Nephron (organoid): ENCODE data around the gene IDE.

Experiments
- H3K27ac Mint-ChIP-seq, 3 experiments: 2 replicates each; pipeline ENCODE4 v1.8.0; 2020; ENCODE audit warnings: mixed read lengths in 3 of 3, mild to moderate bottlenecking in 2 of 3, moderate library complexity in 1 of 3
- H3K27me3 Mint-ChIP-seq: 2 replicates; pipeline ENCODE4 v1.8.0; 2021; ENCODE audit warnings: low read depth, mild to moderate bottlenecking, moderate library complexity, mixed read lengths
- H3K36me3 Mint-ChIP-seq: 2 replicates; pipeline ENCODE4 v1.8.0; 2020; ENCODE audit warnings: low read depth, mixed read lengths
- H3K4me1 Mint-ChIP-seq: 2 replicates; pipeline ENCODE4 v1.8.0; 2020; ENCODE audit warnings: mixed read lengths
- H3K4me3 Mint-ChIP-seq, 3 experiments: 2 replicates each; pipeline ENCODE4 v1.8.0; 2020; ENCODE audit warnings: mild to moderate bottlenecking in 3 of 3, mixed read lengths in 3 of 3, moderate library complexity in 2 of 3
- H3K9me3 Mint-ChIP-seq: 2 replicates; pipeline ENCODE4 v1.8.0; 2020; ENCODE audit warnings: mixed read lengths
- CTCF ChIP-seq, 3 experiments: fragments of 200-600 bp; sonication (generic); IDR thresholded peaks; one replicate each; pipeline ENCODE4 v1.5.0; 2021; ENCODE audit warnings: antibody characterized with exemption in 3 of 3; ENCODE audit not compliant: unreplicated experiment in 3 of 3

The IDE gene

GRCh38 chr10:92434385-92434784 is 139.5 kb downstream of the IDE start:
- no peak for TF ChIP-seq CTCF (IDR thresholded peaks at IDR 0.05; ENCODE audit: unreplicated experiment in 3 of 3)
- Mint-ChIP-seq H3K4me3 (no peak overlapping the region), H3K36me3 (no peaks in the 10 kb centered on the region), H3K27me3 (peaks cover 4% of the 10 kb centered on the region), H3K27ac (no peak overlapping the region), H3K9me3 (no peaks in the 10 kb centered on the region), H3K4me1 (no peaks in the 10 kb centered on the region)

DNA sequence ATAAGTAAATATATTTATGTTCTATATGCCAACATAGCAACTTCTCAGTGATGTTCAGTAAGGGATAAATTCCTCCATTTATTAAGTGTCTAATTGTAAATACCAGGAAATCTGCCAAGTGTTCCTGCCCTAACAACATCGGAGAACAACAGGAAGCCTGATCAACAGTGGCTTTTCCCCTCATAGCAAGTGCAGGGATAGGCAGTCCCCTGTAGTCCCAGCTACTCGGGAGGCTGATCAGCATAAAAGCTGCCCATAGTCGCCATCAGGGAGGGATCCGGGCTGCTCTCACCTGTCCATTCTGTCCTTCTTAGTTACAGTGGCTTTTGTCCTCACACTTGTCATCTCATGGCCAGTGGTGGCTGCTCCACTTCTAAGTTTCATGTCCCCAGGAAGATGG is 141.3 kb downstream of the IDE start:
- no peaks in the 10 kb centered on the region for H3K36me3 Mint-ChIP-seq
- H3K27ac Mint-ChIP-seq: no peak overlapping the region
- TF ChIP-seq CTCF (IDR thresholded peaks at IDR 0.05; ENCODE audit: unreplicated experiment in 3 of 3): no peak
- peaks cover 5% of the 10 kb centered on the region for H3K27me3 Mint-ChIP-seq
- H3K4me1 Mint-ChIP-seq: no peaks in the 10 kb centered on the region
- no peaks in the 10 kb centered on the region for H3K9me3 Mint-ChIP-seq
- H3K4me3 Mint-ChIP-seq: no peak overlapping the region

- TF ChIP-seq CTCF (IDR thresholded peaks at IDR 0.05; ENCODE audit: unreplicated experiment in 3 of 3): no peak
- no peaks in the 10 kb centered on the region for H3K4me1 Mint-ChIP-seq
- no peaks in the 10 kb centered on the region for H3K36me3 Mint-ChIP-seq
- peaks cover 5% of the 10 kb centered on the region for H3K27me3 Mint-ChIP-seq
- no peak overlapping the region for H3K4me3 Mint-ChIP-seq
- H3K27ac Mint-ChIP-seq: no peak overlapping the region
- no peaks in the 10 kb centered on the region for H3K9me3 Mint-ChIP-seq
Measured at GRCh38 chr10:92430103-92430502, 143.8 kb downstream of the IDE start.

GRCh38 chr10:92421550-92421949 is 152.3 kb downstream of the IDE start:
- no peaks in the 10 kb centered on the region for H3K27me3 Mint-ChIP-seq
- no peaks in the 10 kb centered on the region for H3K36me3 Mint-ChIP-seq
- peaks cover 14% of the 10 kb centered on the region for H3K9me3 Mint-ChIP-seq
- no peak overlapping the region for H3K4me3 Mint-ChIP-seq
- H3K4me1 Mint-ChIP-seq: no peaks in the 10 kb centered on the region
- no peak for TF ChIP-seq CTCF (IDR thresholded peaks at IDR 0.05; ENCODE audit: unreplicated experiment in 3 of 3)
- H3K27ac Mint-ChIP-seq: no peak overlapping the region

DNA sequence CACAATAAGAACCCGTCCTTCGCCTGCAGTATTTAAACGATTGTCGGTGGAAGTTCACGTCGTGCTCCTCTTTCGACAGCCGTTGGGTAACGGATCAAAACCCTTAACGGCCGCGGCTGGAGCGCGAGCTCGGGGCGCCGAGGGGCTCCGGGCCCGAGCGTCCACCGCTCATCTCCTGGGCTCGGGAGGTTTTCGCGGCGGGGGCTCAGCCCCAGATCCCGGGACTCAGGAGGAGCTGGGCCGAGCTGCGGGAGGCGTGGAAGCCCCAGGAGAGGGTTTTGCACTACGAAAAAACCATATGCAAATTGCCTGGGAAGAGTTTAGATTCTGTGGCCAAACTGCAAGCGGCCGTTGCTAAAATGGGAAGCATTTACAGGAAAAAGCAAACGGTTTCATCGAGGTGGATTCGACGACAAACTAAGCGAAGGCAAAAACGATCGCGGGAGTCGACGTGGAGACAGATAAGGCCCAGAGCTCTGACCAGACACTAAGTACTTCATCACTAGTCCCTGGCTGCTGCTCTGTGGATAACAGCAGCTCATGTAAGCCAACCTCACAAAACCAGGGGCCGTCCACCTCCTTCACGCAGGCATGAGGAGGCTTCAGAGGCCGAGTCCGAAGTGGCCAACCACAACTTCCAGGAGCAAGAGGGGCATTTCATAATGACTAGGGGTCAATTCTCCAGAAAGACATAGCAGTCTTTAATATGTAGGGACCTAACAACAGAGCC is 153.2 kb downstream of the IDE start:
- no peaks in the 10 kb centered on the region for H3K36me3 Mint-ChIP-seq
- peaks cover 14% of the 10 kb centered on the region for H3K9me3 Mint-ChIP-seq
- H3K4me3 Mint-ChIP-seq: no peak overlapping the region
- no peaks in the 10 kb centered on the region for H3K27me3 Mint-ChIP-seq
- no peaks in the 10 kb centered on the region for H3K4me1 Mint-ChIP-seq
- no peak for TF ChIP-seq CTCF (IDR thresholded peaks at IDR 0.05; ENCODE audit: unreplicated experiment in 3 of 3)
- no peak overlapping the region for H3K27ac Mint-ChIP-seq
